HepG2 (cell line): ENCODE data around the gene PRIMPOL. TPM values are rescaled to one million over a fixed set of nuclear protein-coding genes. Genes with fewer than 3 reads are reported as not detected.
"Not testable (repeated sequence)": the region's sequence is repeated elsewhere in the genome, so short reads cannot be mapped to it uniquely, and the experiment has no call there.

Source experiments
- ATAC-seq: fragments of 200-7000 bp; cut with Tn5 transposase; 3 replicates; pipeline ENCODE4 v1.9.1; 2020; ENCODE audit warnings: mild to moderate bottlenecking, moderate library complexity
- BruUV-seq: library from RNA; stranded (reverse); fragments of 400-500 nt; replicated peaks from 2 replicates; lab custom pipeline; 2021; lab: Mats Ljungman, UMichigan
- CTCF ChIA-PET: fragments of 300-600 bp; formaldehyde crosslinking; extraction: SDS; loops from one replicate; lab custom pipeline; 2021; ENCODE audit warnings: low total read pairs, inconsistent platforms, low intra/inter-chr PET ratio; lab: Yijun Ruan, JAX
- POLR2A ChIA-PET: fragments of 350-600 bp; sonication (Branson Sonifier 250); formaldehyde crosslinking; loops from one replicate; lab custom pipeline; 2020; ENCODE audit warnings: antibody characterized with exemption, inconsistent platforms; lab: Yijun Ruan, JAX
- DNase-seq: peaks from one replicate; pipeline ENCODE4 v3.0.0-alpha.2; 2015; ENCODE audit warnings: low spot score
- FAIRE-seq: peaks from 3 replicates; lab custom pipeline; 2011; peaks lifted over from hg19 to GRCh38; lab: Jason Lieb, UNC
- H2AFZ ChIP-seq: one replicate; pipeline ENCODE4 v1.6.1; 2011; ENCODE audit warnings: low read length, inconsistent platforms
- H3K27ac ChIP-seq: fragments of 300-600 bp; 3 replicates; pipeline ENCODE4 v1.8.0; 2011; ENCODE audit warnings: mixed run types, mild to moderate bottlenecking, mixed read lengths, low read length, inconsistent platforms; ENCODE audit not compliant: insufficient read depth; ENCODE audit errors: extremely low read length
- H3K27me3 ChIP-seq, 2 experiments: fragments of 200-600 bp in 1 of 2; 2 replicates in 1 of 2; 3 replicates in 1 of 2; pipeline versions ENCODE4 v1.6.0 to v1.8.0; 2011; ENCODE audit warnings: low read length in 2 of 2, mild to moderate bottlenecking in 2 of 2, moderate library complexity in 2 of 2, inconsistent platforms in 1 of 2; ENCODE audit not compliant: insufficient read depth in 2 of 2, control insufficient read depth in 1 of 2
- H3K36me3 ChIP-seq, 2 experiments: fragments of 200-600 bp in 1 of 2; replicated peaks in 1 of 2; 2 replicates in 1 of 2; 3 replicates in 1 of 2; pipeline versions ENCODE4 v1.5.1 to v1.8.0; 2011; ENCODE audit warnings: low read length in 2 of 2, inconsistent platforms in 1 of 2; ENCODE audit not compliant: insufficient read depth in 2 of 2, control insufficient read depth in 1 of 2
- H3K4me1 ChIP-seq: 2 replicates; pipeline ENCODE4 v1.5.1; 2012; ENCODE audit warnings: low read length, inconsistent platforms; ENCODE audit not compliant: insufficient read depth
- H3K4me2 ChIP-seq: 2 replicates; pipeline ENCODE4 v1.6.0; 2011; ENCODE audit warnings: low read depth, low read length, inconsistent platforms
- H3K4me3 ChIP-seq, 3 experiments: fragments of 200-600 bp in 1 of 3; sonication (generic), shearing (Covaris generic) in 1 of 3; replicated peaks in 1 of 3; 2 replicates each; pipeline ENCODE4 v1.5.1; 2011 to 2016; ENCODE audit warnings: low read length in 3 of 3, inconsistent platforms in 2 of 3, low read depth in 2 of 3, mild to moderate bottlenecking in 2 of 3, control low read depth in 1 of 3, mixed read lengths in 1 of 3; ENCODE audit not compliant: insufficient read depth in 1 of 3
- H3K79me2 ChIP-seq: one replicate; pipeline ENCODE4 v1.6.1; 2011; ENCODE audit warnings: low read length, inconsistent platforms; ENCODE audit not compliant: insufficient read depth
- H3K9ac ChIP-seq: 2 replicates; pipeline ENCODE4 v1.6.0; 2011; ENCODE audit warnings: mild to moderate bottlenecking, low read depth, low read length, inconsistent platforms; ENCODE audit not compliant: insufficient read depth
- H3K9me3 ChIP-seq: 2 replicates; pipeline ENCODE4 v1.5.1; 2012; ENCODE audit warnings: mild to moderate bottlenecking, low read length
- H4K20me1 ChIP-seq: 2 replicates; pipeline ENCODE4 v1.6.0; 2011; ENCODE audit warnings: inconsistent platforms, mild to moderate bottlenecking, low read length, moderate library complexity; ENCODE audit not compliant: insufficient read depth
- BCL6 ChIP-seq: IDR thresholded peaks from 2 replicates; pipeline ENCODE4 v1.6.1; 2016; ENCODE audit warnings: missing genetic modification reagents, missing compliant biosample characterization
- ELK4 ChIP-seq: sonication (generic); formaldehyde crosslinking; IDR thresholded peaks from 2 replicates; pipeline ENCODE4 v1.9.0; 2021; ENCODE audit warnings: missing genetic modification reagents, borderline replicate concordance
- GTF2F1 ChIP-seq: fragments of 150-350 bp; IDR thresholded peaks from 2 replicates; pipeline ENCODE4 v1.6.1; 2014; ENCODE audit warnings: low read length
- HDAC1 ChIP-seq: sonication (generic); formaldehyde crosslinking; IDR thresholded peaks from 2 replicates; pipeline ENCODE4 v1.5.1; 2020; ENCODE audit warnings: mild to moderate bottlenecking, missing genetic modification reagents
- HNRNPK ChIP-seq: fragments of 200-400 bp; formaldehyde crosslinking; IDR thresholded peaks from 2 replicates; pipeline ENCODE4 v1.6.1; 2018; ENCODE audit warnings: low read length, low read depth, moderate library complexity, mild to moderate bottlenecking; ENCODE audit not compliant: poor library complexity, severe bottlenecking
- KLF12 ChIP-seq: sonication (generic); formaldehyde crosslinking; IDR thresholded peaks from 2 replicates; pipeline ENCODE4 v1.4.0; 2020; ENCODE audit warnings: missing genetic modification reagents, borderline replicate concordance
- PATZ1 ChIP-seq: sonication (generic); formaldehyde crosslinking; IDR thresholded peaks from 2 replicates; pipeline ENCODE4 v1.4.0; 2020; ENCODE audit warnings: missing genetic modification reagents
- RARG ChIP-seq: sonication (generic); formaldehyde crosslinking; IDR thresholded peaks from 2 replicates; pipeline ENCODE4 v1.4.0; 2020; ENCODE audit warnings: low read depth, mild to moderate bottlenecking, missing genetic modification reagents
- RXRA ChIP-seq: sonication (generic); formaldehyde crosslinking; IDR thresholded peaks from 2 replicates; pipeline ENCODE4 v1.5.1; 2020; ENCODE audit warnings: missing genetic modification reagents
- ZNF205 ChIP-seq: IDR thresholded peaks from 2 replicates; pipeline ENCODE4 v1.6.1; 2018; ENCODE audit warnings: missing biosample characterization, missing genetic modification reagents
- ZNF737 ChIP-seq: sonication (generic); formaldehyde crosslinking; IDR thresholded peaks from 2 replicates; pipeline ENCODE4 v1.5.0; 2020; ENCODE audit warnings: missing genetic modification reagents, mild to moderate bottlenecking, borderline replicate concordance
- ZNF775 ChIP-seq: sonication (generic); formaldehyde crosslinking; IDR thresholded peaks from 2 replicates; pipeline ENCODE4 v1.4.0; 2020; ENCODE audit warnings: missing genetic modification reagents, mild to moderate bottlenecking, moderate library complexity, borderline replicate concordance
- in situ Hi-C: cut with HindIII; loops from 2 replicates; pipeline ENCODE4 v1.10.0; 2017; ENCODE audit warnings: low pct_unique_long_range_greater_than_20kb; ENCODE audit not compliant: extremely low pct_ligation_motif_present
- intact Hi-C: fragments of 100-400 bp; cut with micrococcal nuclease; formaldehyde crosslinking; loops from one replicate; pipeline ENCODE4 v1.10.0; 2022; ENCODE audit not compliant: unreplicated experiment
- polyA plus RNA-seq, 8 experiments: library from polyadenylated mRNA; depleted of rRNA in 3 of 8; stranded (reverse) in 7 of 8; unstranded in 1 of 8; fragments of >200 nt; fragmentation: Illumina TruSeq in 4 of 8; extraction: Trizol in 4 of 8; gene quantifications; 2 replicates each; pipeline versions ENCODE4 v1.2.1 to v1.2.3, GENCODE V29; 2011 to 2016; ENCODE audit warnings: low read depth in 4 of 8, missing spikeins in 1 of 8, mixed read lengths in 1 of 8; ENCODE audit not compliant: insufficient read depth in 1 of 8
- total RNA-seq, 5 experiments: library from RNA; depleted of rRNA; stranded (reverse); fragments of >200 nt; fragmentation: Illumina TruSeq; extraction: Trizol; gene quantifications; 2 replicates each; pipeline ENCODE4 v1.2.3, GENCODE V29; 2016; ENCODE audit warnings: low read depth in 1 of 5

Gene PRIMPOL
- total and polyA plus RNA-seq, 2 of the 13 experiments (the other 11 are each of a cell fraction or from before 2014, with no cell fraction given), result 7.3 to 11.0 TPM

GRCh38 chr4:184651899-184652298, 2.4 kb downstream of the PRIMPOL start (continued):
- TF ChIP-seq ELK4 (CRISPR knock-in tag), result no peak
- TF ChIP-seq KLF12, result no peak
- TF ChIP-seq ZNF737 (CRISPR knock-in tag), result no peak
- TF ChIP-seq ZNF775, result no peak
- no peak for TF ChIP-seq ZNF205 (CRISPR knock-in tag)
- TF ChIP-seq PATZ1 (CRISPR knock-in tag), result no peak
- TF ChIP-seq RXRA, result no peak
- no peak for TF ChIP-seq RARG (CRISPR knock-in tag)
- no peak for TF ChIP-seq BCL6
- TF ChIP-seq GTF2F1, result no peak
- no peak for TF ChIP-seq HDAC1

GRCh38 chr4:184652681-184653080, 3.1 kb downstream of the PRIMPOL start:
- H3K9me3 ChIP-seq, FAIRE-seq, H3K36me3 ChIP-seq, CTCF ChIA-PET, ATAC-seq, H3K4me3 ChIP-seq, H3K9ac ChIP-seq, H3K27me3 ChIP-seq, H3K27ac ChIP-seq, H3K4me2 ChIP-seq, in situ Hi-C loops, BruUV-seq, POLR2A ChIA-PET, H2AFZ ChIP-seq, H4K20me1 ChIP-seq, DNase-seq, intact Hi-C loops: not testable (repeated sequence)
- peak; percentile 51 for TF ChIP-seq HNRNPK
- Histone ChIP-seq H3K79me2 (peaks cover 21% of the 10 kb centered on the region), H3K4me1 (peaks cover 22% of the 10 kb centered on the region)
